SJSA1 (cell line): ENCODE results near the gene OR3A2. TPM values are rescaled to one million over a fixed set of nuclear protein-coding genes. Genes with fewer than 3 reads are reported as not detected.
"Not testable (repeated sequence)": the region's sequence is repeated elsewhere in the genome, so short reads cannot be mapped to it uniquely, and the experiment has no call there.

Experiments
- DNase-seq, 2 experiments: peaks; one replicate each; pipeline ENCODE4 v3.0.0-alpha.2; 2015 to 2020; ENCODE audit warnings: low spot score in 2 of 2, low read depth in 1 of 2
- H3K27ac ChIP-seq: fragments of 250-450 bp; sonication (Bioruptor Pico); 2 replicates; pipeline ENCODE4 v1.5.1; 2020; ENCODE audit warnings: mild to moderate bottlenecking, moderate library complexity
- H3K27me3 ChIP-seq: fragments of 250-450 bp; sonication (Bioruptor Pico); replicated peaks from 2 replicates; pipeline ENCODE4 v1.5.1; 2020; ENCODE audit warnings: mild to moderate bottlenecking, moderate library complexity
- H3K36me3 ChIP-seq: fragments of 250-450 bp; sonication (Bioruptor Pico); 2 replicates; pipeline ENCODE4 v1.5.1; 2020; ENCODE audit warnings: mild to moderate bottlenecking
- H3K4me1 ChIP-seq: fragments of 250-450 bp; sonication (Bioruptor Pico); replicated peaks from 2 replicates; pipeline ENCODE4 v1.6.1; 2021; ENCODE audit warnings: mild to moderate bottlenecking
- H3K4me3 ChIP-seq: fragments of 250-450 bp; sonication (Bioruptor Pico); 2 replicates; pipeline ENCODE4 v1.5.1; 2020; ENCODE audit warnings: mild to moderate bottlenecking
- H3K9me3 ChIP-seq: fragments of 250-450 bp; sonication (Bioruptor Pico); replicated peaks from 2 replicates; pipeline ENCODE4 v1.5.1; 2020; ENCODE audit warnings: mild to moderate bottlenecking
- total RNA-seq: library from RNA; depleted of rRNA; stranded (reverse); fragments of >200 nt; shearing (Covaris generic); gene quantifications from 2 replicates; pipeline ENCODE4 v1.2.3, GENCODE V29; 2014; rRNA removed

OR3A2 gene
- total RNA-seq, 1 experiment from 2014 or later, result not detected

- DNase-seq, result no peak
- H3K27me3 ChIP-seq, result peaks cover 5% of the 10 kb centered on the region; the same call in 1 of the 2 replicates
Measured at GRCh38 chr17:3260163-3260562, 125.9 kb downstream of the OR3A2 start.

GRCh38 chr17:3256575-3256974, 129.5 kb downstream of the OR3A2 start:
- Histone ChIP-seq H3K9me3 (no peaks in the 10 kb centered on the region), H3K4me3 (no peak overlapping the region), H3K4me1 (no peaks in the 10 kb centered on the region), H3K36me3 (no peaks in the 10 kb centered on the region), H3K27ac (no peak overlapping the region), H3K27me3 (peaks cover 5% of the 10 kb centered on the region; the same call in 1 of the 2 replicates)
- no peak for DNase-seq

More at GRCh38 chr17:3260163-3260562, 125.9 kb downstream of the OR3A2 start:
- Histone ChIP-seq H3K9me3 (no peaks in the 10 kb centered on the region), H3K27ac (no peak overlapping the region), H3K4me1 (no peaks in the 10 kb centered on the region), H3K4me3 (no peak overlapping the region), H3K36me3 (no peaks in the 10 kb centered on the region)

- not testable (repeated sequence) for H3K4me1 ChIP-seq, DNase-seq, H3K36me3 ChIP-seq, H3K27me3 ChIP-seq, H3K9me3 ChIP-seq, H3K4me3 ChIP-seq, H3K27ac ChIP-seq
Measured at GRCh38 chr17:3249013-3249412, 137.1 kb downstream of the OR3A2 start.

GRCh38 chr17:3244841-3245240, 141.3 kb downstream of the OR3A2 start:
- not testable (repeated sequence) for DNase-seq, H3K4me1 ChIP-seq, H3K27ac ChIP-seq, H3K4me3 ChIP-seq, H3K27me3 ChIP-seq, H3K9me3 ChIP-seq, H3K36me3 ChIP-seq

- not testable (repeated sequence) for H3K9me3 ChIP-seq, H3K27me3 ChIP-seq, H3K27ac ChIP-seq, H3K4me3 ChIP-seq, DNase-seq, H3K4me1 ChIP-seq, H3K36me3 ChIP-seq
Measured at GRCh38 chr17:3241044-3241443, 145.1 kb downstream of the OR3A2 start.

- not testable (repeated sequence) for DNase-seq, H3K27ac ChIP-seq, H3K4me1 ChIP-seq, H3K9me3 ChIP-seq, H3K36me3 ChIP-seq, H3K27me3 ChIP-seq, H3K4me3 ChIP-seq
Measured at GRCh38 chr17:3238685-3239084, 147.4 kb downstream of the OR3A2 start.

GRCh38 chr17:3232300-3232699, 153.8 kb downstream of the OR3A2 start:
- not testable (repeated sequence) for H3K9me3 ChIP-seq, DNase-seq, H3K4me1 ChIP-seq, H3K36me3 ChIP-seq, H3K27ac ChIP-seq, H3K4me3 ChIP-seq, H3K27me3 ChIP-seq

Other genes starting within 250 kb of the OR3A2 start
- not detected in 2 replicates for gene OR1A2, start 188.8 kb downstream of the OR3A2 start, total RNA-seq
- gene OR1A1, start 178.6 kb downstream of the OR3A2 start, total RNA-seq, result not detected in 2 replicates
- gene OR3A1, start 87.9 kb downstream of the OR3A2 start, total RNA-seq, result not detected in 2 replicates
- not detected in 2 replicates for gene OR1E1, start 12.1 kb upstream of the OR3A2 start, total RNA-seq
- gene OR3A3, start 25.1 kb upstream of the OR3A2 start, total RNA-seq, result not detected in 2 replicates
- not detected in 2 replicates for gene OR1E2, start 47.5 kb upstream of the OR3A2 start, total RNA-seq
- gene SPATA22, start 85.5 kb upstream of the OR3A2 start, total RNA-seq, result not detected in 2 replicates
- 0.18 TPM in 1 of 2 replicates, not detected in the other for gene ASPA, start 89.7 kb upstream of the OR3A2 start, total RNA-seq
- not detected in 2 replicates for gene TRPV3, start 171.5 kb upstream of the OR3A2 start, total RNA-seq
- 0.24 and 1.1 TPM in 2 replicates for gene TRPV1, start 223.1 kb upstream of the OR3A2 start, total RNA-seq
- gene SHPK, start 249.9 kb upstream of the OR3A2 start, total RNA-seq, result 9.6 and 11.3 TPM in 2 replicates